HepG2 (cell line): ENCODE data around the gene RBCK1. TPM values are rescaled to one million over a fixed set of nuclear protein-coding genes. Genes with fewer than 3 reads are reported as not detected.
A peak's percentile ranks its signal among the peaks of the same experiment; 100 is the strongest.

Source experiments
- ATF1 ChIP-seq: IDR thresholded peaks from 2 replicates; pipeline ENCODE4 v1.6.1; 2016; ENCODE audit warnings: mild to moderate bottlenecking, control low read depth
- HDAC2 ChIP-seq: sonication (generic); formaldehyde crosslinking; IDR thresholded peaks from 2 replicates; pipeline ENCODE4 v1.4.0; 2020; ENCODE audit warnings: missing genetic modification reagents
- HES4 ChIP-seq: sonication (generic); formaldehyde crosslinking; IDR thresholded peaks from 2 replicates; pipeline ENCODE4 v1.9.0; 2021; ENCODE audit warnings: mild to moderate bottlenecking, missing genetic modification reagents, borderline replicate concordance
- HNF1B ChIP-seq: sonication (generic); formaldehyde crosslinking; IDR thresholded peaks from 2 replicates; pipeline ENCODE4 v1.5.1; 2020; ENCODE audit warnings: mild to moderate bottlenecking, moderate library complexity, missing genetic modification reagents
- MEF2D ChIP-seq: sonication (generic); formaldehyde crosslinking; IDR thresholded peaks from 2 replicates; pipeline ENCODE4 v1.5.1; 2020; ENCODE audit warnings: mild to moderate bottlenecking, missing genetic modification reagents
- MTERF4 ChIP-seq: sonication (generic); formaldehyde crosslinking; IDR thresholded peaks from 2 replicates; pipeline ENCODE4 v1.8.0; 2023; ENCODE audit warnings: mild to moderate bottlenecking, missing genetic modification reagents
- NFE2 ChIP-seq: sonication (generic); formaldehyde crosslinking; IDR thresholded peaks from 2 replicates; pipeline ENCODE4 v1.4.0; 2020; ENCODE audit warnings: missing genetic modification reagents
- NFKB2 ChIP-seq: sonication (generic); formaldehyde crosslinking; IDR thresholded peaks from 2 replicates; pipeline ENCODE4 v1.4.0; 2020; ENCODE audit warnings: missing genetic modification reagents, borderline replicate concordance
- POLR2AphosphoS5 ChIP-seq: IDR thresholded peaks from 2 replicates; pipeline ENCODE4 v1.6.1; 2012; ENCODE audit warnings: low read depth, low read length
- PPARG ChIP-seq: conservative IDR thresholded peaks from 2 replicates; pipeline ENCODE4 v1.6.1; 2016; ENCODE audit warnings: missing biosample characterization, missing genetic modification reagents
- RELA ChIP-seq: sonication (generic); formaldehyde crosslinking; IDR thresholded peaks from 2 replicates; pipeline ENCODE4 v1.4.0; 2020; ENCODE audit warnings: missing genetic modification reagents
- RERE ChIP-seq: IDR thresholded peaks from 2 replicates; pipeline ENCODE4 v1.6.1; 2016; ENCODE audit warnings: low read depth, missing genetic modification reagents, missing compliant biosample characterization
- ZBTB37 ChIP-seq: sonication (generic); formaldehyde crosslinking; IDR thresholded peaks from 2 replicates; pipeline ENCODE4 v1.4.0; 2020; ENCODE audit warnings: mild to moderate bottlenecking, missing genetic modification reagents
- ZC3H4 ChIP-seq: sonication (generic); formaldehyde crosslinking; IDR thresholded peaks from 2 replicates; pipeline ENCODE4 v1.4.0; 2020; ENCODE audit warnings: missing genetic modification reagents, borderline replicate concordance
- ZKSCAN8 ChIP-seq: IDR thresholded peaks from 2 replicates; pipeline ENCODE4 v1.6.1; 2016; ENCODE audit warnings: borderline replicate concordance, missing genetic modification reagents, missing compliant biosample characterization
- ZMYM2 ChIP-seq: sonication (generic); formaldehyde crosslinking; IDR thresholded peaks from 2 replicates; pipeline ENCODE4 v1.8.0; 2022; ENCODE audit warnings: mild to moderate bottlenecking, missing genetic modification reagents
- ZNF12 ChIP-seq: sonication (generic); formaldehyde crosslinking; IDR thresholded peaks from 2 replicates; pipeline ENCODE4 v1.5.0; 2020; ENCODE audit warnings: missing genetic modification reagents
- ZNF121 ChIP-seq: sonication (generic); formaldehyde crosslinking; IDR thresholded peaks from 2 replicates; pipeline ENCODE4 v1.5.0; 2020; ENCODE audit warnings: mild to moderate bottlenecking, missing genetic modification reagents
- ZNF180 ChIP-seq: sonication (generic); formaldehyde crosslinking; IDR thresholded peaks from 2 replicates; pipeline ENCODE4 v1.4.0; 2020; ENCODE audit warnings: low read depth, missing genetic modification reagents, borderline replicate concordance
- ZNF3 ChIP-seq: IDR thresholded peaks from 2 replicates; pipeline ENCODE4 v1.7.0; 2017; ENCODE audit warnings: inconsistent platforms
- ZNF570 ChIP-seq: sonication (generic); formaldehyde crosslinking; IDR thresholded peaks from 2 replicates; pipeline ENCODE4 v1.4.0; 2020; ENCODE audit warnings: mild to moderate bottlenecking, missing genetic modification reagents, borderline replicate concordance
- ZSCAN30 ChIP-seq: sonication (generic); formaldehyde crosslinking; IDR thresholded peaks from 2 replicates; pipeline ENCODE4 v1.5.0; 2020; ENCODE audit warnings: mild to moderate bottlenecking, missing genetic modification reagents
- polyA plus RNA-seq, 8 experiments: library from polyadenylated mRNA; depleted of rRNA in 3 of 8; stranded (reverse) in 7 of 8; unstranded in 1 of 8; fragments of >200 nt; fragmentation: Illumina TruSeq in 4 of 8; extraction: Trizol in 4 of 8; gene quantifications; 2 replicates each; pipeline versions ENCODE4 v1.2.1 to v1.2.3, GENCODE V29; 2011 to 2016; ENCODE audit warnings: low read depth in 4 of 8, missing spikeins in 1 of 8, mixed read lengths in 1 of 8; ENCODE audit not compliant: insufficient read depth in 1 of 8
- total RNA-seq, 5 experiments: library from RNA; depleted of rRNA; stranded (reverse); fragments of >200 nt; fragmentation: Illumina TruSeq; extraction: Trizol; gene quantifications; 2 replicates each; pipeline ENCODE4 v1.2.3, GENCODE V29; 2016; ENCODE audit warnings: low read depth in 1 of 5

The RBCK1 gene
- total and polyA plus RNA-seq, 2 of the 13 experiments (the other 11 are each of a cell fraction or from before 2014, with no cell fraction given), result 149 to 215 TPM

GRCh38 chr20:433300-433975, 25.3 kb downstream of the RBCK1 start (continued):
- peak; percentile 60 for TF ChIP-seq POLR2AphosphoS5
- TF ChIP-seq HNF1B (CRISPR knock-in tag), result 0 out of 2 replicates have a peak, but pooled peaks have one; percentile 24
- peak; percentile 68; the same call in 1 of the 2 replicates for TF ChIP-seq ZC3H4 (CRISPR knock-in tag)
- TF ChIP-seq ZBTB37 (CRISPR knock-in tag), result no peak
- TF ChIP-seq NFKB2, result 0 out of 2 replicates have a peak, but pooled peaks have one; percentile 11
- no peak for TF ChIP-seq HES4 (CRISPR knock-in tag)
- no peak for TF ChIP-seq ZNF570 (CRISPR knock-in tag)
- no peak for TF ChIP-seq RERE (CRISPR knock-in tag)
- TF ChIP-seq RELA (CRISPR knock-in tag), result no peak
- TF ChIP-seq PPARG (CRISPR knock-in tag), result no peak
- no peak for TF ChIP-seq HDAC2 (CRISPR knock-in tag)
- TF ChIP-seq ATF1 (CRISPR knock-in tag), result no peak
- TF ChIP-seq ZNF121 (CRISPR knock-in tag), result no peak
- TF ChIP-seq ZMYM2, result no peak
- TF ChIP-seq ZNF12 (CRISPR knock-in tag), result no peak
- TF ChIP-seq ZNF180 (CRISPR knock-in tag), result 0 out of 2 replicates have a peak, but pooled peaks have one; percentile 26
- TF ChIP-seq ZKSCAN8 (CRISPR knock-in tag), result no peak
- TF ChIP-seq MEF2D, result peak; percentile 48; the same call in 1 of the 2 replicates
- TF ChIP-seq NFE2 (CRISPR knock-in tag), result no peak
- TF ChIP-seq ZSCAN30 (CRISPR knock-in tag), result no peak
- TF ChIP-seq ZNF3, result no peak
- TF ChIP-seq MTERF4 (CRISPR knock-in tag), result 0 out of 2 replicates have a peak, but pooled peaks have one; percentile 40
